ENCODE measurements around the gene RANBP10.
"Not testable (repeated sequence)": the region's sequence is repeated elsewhere in the genome, so short reads cannot be mapped to it uniquely, and the experiment has no call there.

Gene RANBP10

GRCh38 chr16:67841198-67841815, 34.9 kb upstream of the RANBP10 start:
- Histone ChIP-seq H2AFZ (ENCODE audit: low read depth, low read length, severe bottlenecking) (peak overlapping the region; percentile 99), H3K9me2 (replicated peaks; ENCODE audit: insufficient read depth, low read length) (no peaks in the 10 kb centered on the region), H3K4me3 (ENCODE audit: insufficient read depth, low read length, poor library complexity, severe bottlenecking) (peak overlapping the region; percentile 85), H3K9ac (ENCODE audit: low read length) (peak overlapping the region; percentile 96), H3K9me3 (ENCODE audit: insufficient read depth, low read length) (no peaks in the 10 kb centered on the region), H3F3A (ENCODE audit: insufficient read depth) (peaks cover 21% of the 10 kb centered on the region), H3K27ac (ENCODE audit: low read depth, low read length) (peak overlapping the region; percentile 92; the same call in 1 of the 2 replicates), H3K4me2 (ENCODE audit: low read depth, low read length, poor library complexity, severe bottlenecking) (peak overlapping the region; percentile 85), H3K27me3 (ENCODE audit: low read length) (no peaks in the 10 kb centered on the region), H3K36me3 (ENCODE audit: low read length) (no peaks in the 10 kb centered on the region), H3K79me2 (ENCODE audit: insufficient read depth, low read length) (peaks cover 27% of the 10 kb centered on the region), H4K20me1 (ENCODE audit: low read depth, low read length) (no peaks in the 10 kb centered on the region)
- TF ChIP-seq EZH2phosphoT487 (conservative IDR thresholded peaks at IDR 0.05; ENCODE audit: low read length) = no peak
- no peak for TF ChIP-seq CTCF (IDR thresholded peaks at IDR 0.05; ENCODE audit: insufficient read depth, low read length, poor library complexity, severe bottlenecking)

- no peak overlapping the region for H3K9ac ChIP-seq (ENCODE audit: low read length)
- H3K27ac ChIP-seq (ENCODE audit: low read depth, low read length) = no peak overlapping the region
- peaks cover 8% of the 10 kb centered on the region; the same call in 1 of the 2 replicates for H3K79me2 ChIP-seq (ENCODE audit: insufficient read depth, low read length)
- H3K9me2 ChIP-seq (replicated peaks; ENCODE audit: insufficient read depth, low read length) = no peaks in the 10 kb centered on the region
- no peak overlapping the region for H2AFZ ChIP-seq (ENCODE audit: low read depth, low read length, severe bottlenecking)
- H3K4me3 ChIP-seq (ENCODE audit: insufficient read depth, low read length, poor library complexity, severe bottlenecking) = no peak overlapping the region
- no peaks in the 10 kb centered on the region for H3K27me3 ChIP-seq (ENCODE audit: low read length)
- no peaks in the 10 kb centered on the region for H3K36me3 ChIP-seq (ENCODE audit: low read length)
- TF ChIP-seq CTCF (IDR thresholded peaks at IDR 0.05; ENCODE audit: insufficient read depth, low read length, poor library complexity, severe bottlenecking) (no peak), EZH2phosphoT487 (conservative IDR thresholded peaks at IDR 0.05; ENCODE audit: low read length) (no peak)
- no peaks in the 10 kb centered on the region for H3F3A ChIP-seq (ENCODE audit: insufficient read depth)
- H3K4me2 ChIP-seq (ENCODE audit: low read depth, low read length, poor library complexity, severe bottlenecking) = no peak overlapping the region
- H4K20me1 ChIP-seq (ENCODE audit: low read depth, low read length) = no peaks in the 10 kb centered on the region
- H3K9me3 ChIP-seq (ENCODE audit: insufficient read depth, low read length) = no peaks in the 10 kb centered on the region
Measured at GRCh38 chr16:67837811-67838210, 31.5 kb upstream of the RANBP10 start.

- H4K20me1 ChIP-seq (ENCODE audit: low read depth, low read length); H3K4me2 ChIP-seq (ENCODE audit: low read depth, low read length, poor library complexity, severe bottlenecking); H3K79me2 ChIP-seq (ENCODE audit: insufficient read depth, low read length); H3K27ac ChIP-seq (ENCODE audit: low read depth, low read length); H3K4me3 ChIP-seq (ENCODE audit: insufficient read depth, low read length, poor library complexity, severe bottlenecking); H2AFZ ChIP-seq (ENCODE audit: low read depth, low read length, severe bottlenecking); H3K9me3 ChIP-seq (ENCODE audit: insufficient read depth, low read length); H3K9me2 ChIP-seq (replicated peaks; ENCODE audit: insufficient read depth, low read length); H3K27me3 ChIP-seq (ENCODE audit: low read length); H3F3A ChIP-seq (ENCODE audit: insufficient read depth); H3K36me3 ChIP-seq (ENCODE audit: low read length); H3K9ac ChIP-seq (ENCODE audit: low read length): not testable (repeated sequence)
Measured at GRCh38 chr16:67837190-67837589, 30.8 kb upstream of the RANBP10 start.

GRCh38 chr16:67834242-67834614, 27.9 kb upstream of the RANBP10 start:
- Histone ChIP-seq H3K27me3 (ENCODE audit: low read length) (no peaks in the 10 kb centered on the region), H3K36me3 (ENCODE audit: low read length) (no peaks in the 10 kb centered on the region), H2AFZ (ENCODE audit: low read depth, low read length, severe bottlenecking) (peak overlapping the region; percentile 98), H3K9me2 (replicated peaks; ENCODE audit: insufficient read depth, low read length) (no peaks in the 10 kb centered on the region), H3K9me3 (ENCODE audit: insufficient read depth, low read length) (no peaks in the 10 kb centered on the region), H3K9ac (ENCODE audit: low read length) (peak overlapping the region; percentile 77), H4K20me1 (ENCODE audit: low read depth, low read length) (no peaks in the 10 kb centered on the region), H3K27ac (ENCODE audit: low read depth, low read length) (no peak overlapping the region), H3K79me2 (ENCODE audit: insufficient read depth, low read length) (peaks cover 9% of the 10 kb centered on the region; the same call in 1 of the 2 replicates), H3K4me3 (ENCODE audit: insufficient read depth, low read length, poor library complexity, severe bottlenecking) (peak overlapping the region; percentile 64), H3K4me2 (ENCODE audit: low read depth, low read length, poor library complexity, severe bottlenecking) (peak overlapping the region; percentile 90), H3F3A (ENCODE audit: insufficient read depth) (no peaks in the 10 kb centered on the region)
- no peak for TF ChIP-seq CTCF (IDR thresholded peaks at IDR 0.05; ENCODE audit: insufficient read depth, low read length, poor library complexity, severe bottlenecking)
- TF ChIP-seq EZH2phosphoT487 (conservative IDR thresholded peaks at IDR 0.05; ENCODE audit: low read length) = no peak
